CD14-positive monocyte (primary cell): Measurements from ENCODE around the gene DGKI. TPM values are rescaled to one million over a fixed set of nuclear protein-coding genes. Genes with fewer than 3 reads are reported as not detected.

Source experiments
- DNase-seq, 3 donors: peaks; one replicate each; pipeline ENCODE4 v3.0.0-alpha.2; 2011 to 2022
- H2AFZ ChIP-seq: 2 replicates; pipeline ENCODE4 v1.6.0; 2012; ENCODE audit warnings: mild to moderate bottlenecking, low read depth, low read length, inconsistent platforms; ENCODE audit not compliant: insufficient read depth, poor library complexity, severe bottlenecking
- H3K27ac ChIP-seq, 2 donors: 1 replicate in 1 of 2; 2 replicates in 1 of 2; pipeline ENCODE4 v1.5.1; 2012 to 2013; ENCODE audit warnings: low read length in 2 of 2, control low read depth in 1 of 2, inconsistent platforms in 1 of 2, low read depth in 1 of 2, mild to moderate bottlenecking in 1 of 2
- H3K27me3 ChIP-seq, 2 donors: one replicate each; pipeline versions ENCODE4 v1.6.0 to v1.6.1; 2011 to 2013; ENCODE audit warnings: low read length in 2 of 2; ENCODE audit not compliant: control insufficient read depth in 2 of 2, insufficient read depth in 2 of 2
- H3K36me3 ChIP-seq, 2 donors: replicated peaks in 1 of 2; 1 replicate in 1 of 2; 2 replicates in 1 of 2; pipeline versions ENCODE4 v1.5.1 to v1.6.1; 2012 to 2013; ENCODE audit warnings: low read length in 2 of 2, control low read depth in 1 of 2, inconsistent platforms in 1 of 2, mild to moderate bottlenecking in 1 of 2; ENCODE audit not compliant: insufficient read depth in 2 of 2, control insufficient read depth in 1 of 2
- H3K4me1 ChIP-seq, 2 donors: 1 replicate in 1 of 2; 2 replicates in 1 of 2; pipeline versions ENCODE4 v1.5.1 to v1.6.1; 2012 to 2013; ENCODE audit warnings: low read length in 2 of 2, control low read depth in 1 of 2, inconsistent platforms in 1 of 2, mild to moderate bottlenecking in 1 of 2, moderate library complexity in 1 of 2; ENCODE audit not compliant: insufficient read depth in 2 of 2, control insufficient read depth in 1 of 2
- H3K4me2 ChIP-seq: replicated peaks from 2 replicates; pipeline ENCODE3; 2012; ENCODE audit warnings: low read length, moderate library complexity, mild to moderate bottlenecking; ENCODE audit not compliant: poor library complexity, severe bottlenecking; ENCODE audit errors: extremely low read depth
- H3K4me3 ChIP-seq, 3 experiments: fragments of 200-600 bp in 1 of 3; sonication (generic) in 1 of 3; replicated peaks in 1 of 3; 1 replicate in 2 of 3; 2 replicates in 1 of 3; pipeline ENCODE4 v1.5.1; 2011 to 2013; ENCODE audit warnings: low read length in 3 of 3, mild to moderate bottlenecking in 3 of 3, control low read depth in 2 of 3, low read depth in 2 of 3, inconsistent platforms in 1 of 3, moderate library complexity in 1 of 3
- H3K79me2 ChIP-seq: 2 replicates; pipeline ENCODE4 v1.6.0; 2012; ENCODE audit warnings: mild to moderate bottlenecking, control low read depth, inconsistent platforms, low read length, moderate library complexity; ENCODE audit not compliant: insufficient read depth
- H3K9ac ChIP-seq: 2 replicates; pipeline ENCODE4 v1.6.0; 2017; ENCODE audit warnings: low read length, mild to moderate bottlenecking; ENCODE audit not compliant: insufficient read depth, poor library complexity, severe bottlenecking
- H3K9me3 ChIP-seq, 2 donors: replicated peaks in 1 of 2; 1 replicate in 1 of 2; 2 replicates in 1 of 2; pipeline versions ENCODE4 v1.5.1 to v1.6.1; 2012 to 2013; ENCODE audit warnings: low read length in 2 of 2, control low read depth in 1 of 2; ENCODE audit not compliant: control insufficient read depth in 1 of 2, insufficient read depth in 1 of 2
- H4K20me1 ChIP-seq: 2 replicates; pipeline ENCODE4 v1.6.0; 2012; ENCODE audit warnings: mild to moderate bottlenecking, low read length, control low read depth, moderate library complexity; ENCODE audit not compliant: insufficient read depth
- H3K27ac Mint-ChIP-seq, 7 donors: one replicate each; pipeline ENCODE4 v1.8.0; 2020; ENCODE audit warnings: mild to moderate bottlenecking in 7 of 7, mixed read lengths in 7 of 7, moderate library complexity in 6 of 7, inconsistent platforms in 2 of 7
- H3K27me3 Mint-ChIP-seq, 3 donors: one replicate each; pipeline ENCODE4 v1.8.0; 2021 to 2022; ENCODE audit warnings: low read depth in 3 of 3, mild to moderate bottlenecking in 3 of 3, mixed read lengths in 3 of 3, moderate library complexity in 3 of 3, inconsistent platforms in 1 of 3
- H3K36me3 Mint-ChIP-seq, 2 donors: one replicate each; pipeline ENCODE4 v1.8.0; 2020; ENCODE audit warnings: mixed read lengths in 2 of 2, inconsistent platforms in 1 of 2, mild to moderate bottlenecking in 1 of 2
- H3K4me1 Mint-ChIP-seq: one replicate; pipeline ENCODE4 v1.8.0; 2020; ENCODE audit warnings: mild to moderate bottlenecking, mixed read lengths
- H3K4me3 Mint-ChIP-seq, 2 donors: one replicate each; pipeline ENCODE4 v1.8.0; 2020; ENCODE audit warnings: mild to moderate bottlenecking in 2 of 2, mixed read lengths in 2 of 2, moderate library complexity in 1 of 2
- H3K9me3 Mint-ChIP-seq, 7 donors: one replicate each; pipeline ENCODE4 v1.8.0; 2020 to 2022; ENCODE audit warnings: mixed read lengths in 7 of 7, mild to moderate bottlenecking in 6 of 7, moderate library complexity in 6 of 7, inconsistent platforms in 2 of 7
- WGBS: methylation state at CpG from one replicate; pipeline ENCODE4 v1.1.5; 2013; ENCODE audit warnings: missing lambda C conversion rate; ENCODE audit not compliant: insufficient coverage; 5-methylcytosine and 5-hydroxymethylcytosine counted together
- intact Hi-C, 2 donors: fragments of 100-400 bp; cut with micrococcal nuclease; formaldehyde crosslinking; loops; one replicate each; pipeline versions ENCODE4 v1.15.0 to v1.15.1; 2023
- polyA plus RNA-seq, 3 donors: library from polyadenylated mRNA; depleted of rRNA in 1 of 3; unstranded in 2 of 3; stranded (reverse) in 1 of 3; fragments of 300-500 nt in 2 of 3; fragments of >200 nt in 1 of 3; fragmentation: Illumina TruSeq in 2 of 3; gene quantifications; 1 replicate in 2 of 3; 2 replicates in 1 of 3; pipeline ENCODE4 v1.2.3, GENCODE V29; 2012 to 2021
- TF ChIP-seq, protein P1 (sequence below): fragments of 200-600 bp; IDR thresholded peaks from one replicate; pipeline ENCODE4 v1.8.0; 2022; ENCODE audit warnings: antibody characterized with exemption, mild to moderate bottlenecking

DGKI gene
- polyA plus RNA-seq, 3 donors, result not detected

DNA sequence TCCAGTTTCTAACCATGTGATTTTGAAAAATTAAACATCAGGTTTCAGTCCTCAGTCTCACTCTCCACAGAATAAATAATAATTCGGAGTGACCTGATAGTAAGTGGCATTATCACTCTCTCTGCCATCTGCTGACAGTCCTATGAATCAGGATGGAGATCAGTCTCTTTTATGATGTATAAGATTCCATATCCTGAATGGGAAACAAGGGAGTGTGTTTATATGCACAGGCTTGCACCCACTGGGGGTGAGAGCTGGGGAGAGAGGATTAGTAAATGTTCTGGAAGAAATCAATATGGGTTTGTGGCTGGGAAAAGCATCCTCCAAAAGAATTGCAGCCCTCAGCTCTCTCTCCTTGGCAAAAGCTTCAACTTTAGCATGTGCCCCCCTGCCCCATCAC, 45.3 kb downstream of the DGKI start:
- Histone ChIP-seq H3K79me2 (no peaks in the 10 kb centered on the region), H3K9me3 (no peaks in the 10 kb centered on the region), H4K20me1 (no peaks in the 10 kb centered on the region), H3K27ac (no peak overlapping the region), H3K9ac (no peak overlapping the region), H2AFZ (no peak overlapping the region), H3K4me1 (no peaks in the 10 kb centered on the region), H3K4me2 (no peak overlapping the region), H3K27me3 (no peaks in the 10 kb centered on the region), H3K36me3 (no peaks in the 10 kb centered on the region), H3K4me3 (no peak overlapping the region)
- H3K36me3 Mint-ChIP-seq, result no peaks in the 10 kb centered on the region
- H3K27me3 Mint-ChIP-seq, result peaks cover 0 to 8% (median 4%) of the 10 kb centered on the region in 3 donors
- DNase-seq, result no peak
- no peak overlapping the region for H3K4me3 Mint-ChIP-seq
- TF ChIP-seq, protein P1, sequence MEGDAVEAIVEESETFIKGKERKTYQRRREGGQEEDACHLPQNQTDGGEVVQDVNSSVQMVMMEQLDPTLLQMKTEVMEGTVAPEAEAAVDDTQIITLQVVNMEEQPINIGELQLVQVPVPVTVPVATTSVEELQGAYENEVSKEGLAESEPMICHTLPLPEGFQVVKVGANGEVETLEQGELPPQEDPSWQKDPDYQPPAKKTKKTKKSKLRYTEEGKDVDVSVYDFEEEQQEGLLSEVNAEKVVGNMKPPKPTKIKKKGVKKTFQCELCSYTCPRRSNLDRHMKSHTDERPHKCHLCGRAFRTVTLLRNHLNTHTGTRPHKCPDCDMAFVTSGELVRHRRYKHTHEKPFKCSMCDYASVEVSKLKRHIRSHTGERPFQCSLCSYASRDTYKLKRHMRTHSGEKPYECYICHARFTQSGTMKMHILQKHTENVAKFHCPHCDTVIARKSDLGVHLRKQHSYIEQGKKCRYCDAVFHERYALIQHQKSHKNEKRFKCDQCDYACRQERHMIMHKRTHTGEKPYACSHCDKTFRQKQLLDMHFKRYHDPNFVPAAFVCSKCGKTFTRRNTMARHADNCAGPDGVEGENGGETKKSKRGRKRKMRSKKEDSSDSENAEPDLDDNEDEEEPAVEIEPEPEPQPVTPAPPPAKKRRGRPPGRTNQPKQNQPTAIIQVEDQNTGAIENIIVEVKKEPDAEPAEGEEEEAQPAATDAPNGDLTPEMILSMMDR, result no peak
- peaks cover 0 to 3% (median under 1%) of the 10 kb centered on the region in 7 donors for H3K9me3 Mint-ChIP-seq
- intact Hi-C loops, result no loop called here
- no peak overlapping the region for H3K27ac Mint-ChIP-seq
- H3K4me1 Mint-ChIP-seq, result no peaks in the 10 kb centered on the region
- WGBS, result no CpG with 5 or more reads among the region's 1 CpG

DNA sequence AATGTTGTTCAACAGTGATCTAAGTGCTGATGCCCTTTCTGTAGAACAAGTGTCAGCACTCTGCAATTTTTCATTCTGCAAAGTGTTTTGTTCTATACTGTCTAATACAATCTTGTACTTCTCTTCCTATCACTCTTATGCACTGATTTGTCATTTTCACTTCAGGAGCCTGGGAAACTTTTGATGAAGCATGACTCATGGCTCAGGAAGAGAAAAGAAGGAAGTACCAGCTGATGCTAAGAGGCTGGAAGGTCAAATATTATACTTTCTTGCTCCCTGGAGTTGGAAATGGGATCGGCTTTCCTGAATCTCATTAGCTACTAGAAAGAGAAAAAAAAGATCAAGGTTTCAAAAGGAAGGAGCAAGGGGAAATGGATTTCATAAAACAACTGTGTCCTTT, 45.8 kb downstream of the DGKI start:
- no peaks in the 10 kb centered on the region for H4K20me1 ChIP-seq
- H3K9me3 ChIP-seq, result no peaks in the 10 kb centered on the region
- H3K4me1 ChIP-seq, result no peaks in the 10 kb centered on the region
- H3K79me2 ChIP-seq, result no peaks in the 10 kb centered on the region
- no peaks in the 10 kb centered on the region for H3K4me1 Mint-ChIP-seq
- H3K4me2 ChIP-seq, result no peak overlapping the region
- no peak overlapping the region for H3K27ac Mint-ChIP-seq
- no peak overlapping the region for H3K9ac ChIP-seq
- H3K36me3 ChIP-seq, result no peaks in the 10 kb centered on the region
- peaks cover 0 to 6% (median 0%) of the 10 kb centered on the region in 7 donors for H3K9me3 Mint-ChIP-seq
- no CpG with 5 or more reads among the region's 1 CpG for WGBS
- H3K36me3 Mint-ChIP-seq, result no peaks in the 10 kb centered on the region
- no peak overlapping the region for H3K4me3 ChIP-seq
- TF ChIP-seq, protein P1, result no peak
- no peak overlapping the region for H3K4me3 Mint-ChIP-seq
- H3K27me3 Mint-ChIP-seq, result peaks cover 0 to 7% (median 4%) of the 10 kb centered on the region in 3 donors
- no peak overlapping the region for H2AFZ ChIP-seq
- intact Hi-C loops, result no loop called here
- no peak overlapping the region for H3K27ac ChIP-seq
- DNase-seq, result peak in 1 of 3 donors; percentile 6
- no peaks in the 10 kb centered on the region for H3K27me3 ChIP-seq
